ENCODE data around the gene SLC17A5.

Gene SLC17A5, protein sequence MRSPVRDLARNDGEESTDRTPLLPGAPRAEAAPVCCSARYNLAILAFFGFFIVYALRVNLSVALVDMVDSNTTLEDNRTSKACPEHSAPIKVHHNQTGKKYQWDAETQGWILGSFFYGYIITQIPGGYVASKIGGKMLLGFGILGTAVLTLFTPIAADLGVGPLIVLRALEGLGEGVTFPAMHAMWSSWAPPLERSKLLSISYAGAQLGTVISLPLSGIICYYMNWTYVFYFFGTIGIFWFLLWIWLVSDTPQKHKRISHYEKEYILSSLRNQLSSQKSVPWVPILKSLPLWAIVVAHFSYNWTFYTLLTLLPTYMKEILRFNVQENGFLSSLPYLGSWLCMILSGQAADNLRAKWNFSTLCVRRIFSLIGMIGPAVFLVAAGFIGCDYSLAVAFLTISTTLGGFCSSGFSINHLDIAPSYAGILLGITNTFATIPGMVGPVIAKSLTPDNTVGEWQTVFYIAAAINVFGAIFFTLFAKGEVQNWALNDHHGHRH

DNA sequence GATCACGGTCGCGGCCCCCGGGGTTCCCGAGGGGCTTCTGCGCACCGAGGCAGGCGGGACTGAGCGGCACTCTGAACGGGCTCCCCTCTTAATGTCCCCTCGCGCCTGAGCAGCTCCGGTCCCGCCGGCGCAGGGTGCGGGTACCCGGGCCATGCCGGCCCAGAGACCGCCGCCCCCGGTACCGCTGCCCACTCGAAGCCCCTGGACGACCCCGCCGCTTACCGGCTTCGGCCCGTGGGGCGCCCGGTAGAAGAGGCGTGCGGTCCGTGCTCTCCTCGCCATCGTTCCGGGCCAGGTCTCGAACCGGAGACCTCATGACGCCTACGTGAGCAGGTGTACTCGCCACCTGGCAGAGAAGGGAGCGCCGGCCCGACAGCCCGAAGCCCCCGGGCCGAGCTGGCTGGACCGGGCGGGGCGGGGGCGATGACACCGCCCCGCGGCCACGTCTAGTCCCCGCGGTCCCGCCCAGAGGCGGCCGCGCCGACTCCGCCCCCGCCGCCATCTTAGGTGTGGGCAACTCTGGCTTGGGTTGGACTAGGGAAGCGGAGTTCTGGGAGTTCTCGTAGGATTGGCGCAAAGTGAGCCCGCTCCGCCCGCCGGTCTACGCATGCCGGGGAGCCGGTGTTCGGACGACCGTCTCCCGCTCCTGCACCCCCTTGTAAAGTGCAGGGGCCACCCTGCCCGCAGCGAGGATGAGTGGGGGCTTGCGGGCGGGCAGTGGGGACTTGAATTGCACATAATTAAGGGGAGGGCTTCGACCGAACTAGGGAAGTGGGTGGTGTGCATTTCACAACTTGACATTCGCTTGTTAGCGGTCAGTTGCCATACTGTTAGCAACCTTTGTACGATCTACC lies at the start of gene SLC17A5:
Gene SLC17A5, minus strand, starts transcription at position 422 of the 854 bp plus-strand sequence. Its CDS starts 106 bp downstream, at position 316.
- H3K36me3 ChIP-seq (ENCODE audit: control insufficient read depth, insufficient read depth, low read length): no peaks in the 10 kb centered on the region
- peaks cover 8% of the 10 kb centered on the region for H3K4me1 ChIP-seq (ENCODE audit: control insufficient read depth, insufficient read depth, low read length)
- no peaks in the 10 kb centered on the region for H3K9me3 ChIP-seq (ENCODE audit: control insufficient read depth, insufficient read depth, low read length)
- H3K4me3 ChIP-seq (ENCODE audit: low read depth, low read length): peak within 1 kb of the TSS; percentile 76
- H3K9ac ChIP-seq (ENCODE audit: low read depth, low read length): peak within 1 kb of the TSS; percentile 74
- no peaks in the 10 kb centered on the region for H3K27me3 ChIP-seq (ENCODE audit: control insufficient read depth, insufficient read depth, low read length)

DNA sequence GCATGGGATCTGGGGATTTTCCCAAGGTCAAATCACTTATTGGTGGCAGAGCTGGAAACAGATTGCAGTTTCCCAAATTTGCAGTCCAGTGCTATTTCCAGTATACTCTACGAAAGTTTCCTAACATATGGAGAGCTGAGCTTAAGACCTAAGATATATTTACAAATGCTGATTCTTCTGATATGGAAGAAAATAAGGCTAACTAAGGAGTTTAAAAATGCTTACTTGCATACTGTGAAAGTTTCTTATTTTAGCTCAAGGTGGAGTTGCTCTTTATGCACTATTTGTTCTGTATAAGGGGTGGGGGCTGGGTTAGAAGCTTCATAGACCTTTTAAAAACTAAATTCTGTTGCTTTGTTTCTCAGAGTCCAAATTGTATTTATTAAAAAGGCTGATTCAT lies 49.7 kb upstream of the SLC17A5 start:
- H3K4me1 ChIP-seq (ENCODE audit: control insufficient read depth, insufficient read depth, low read length): peaks cover 2% of the 10 kb centered on the region
- H3K4me3 ChIP-seq (ENCODE audit: low read depth, low read length): no peak overlapping the region
- no peaks in the 10 kb centered on the region for H3K27me3 ChIP-seq (ENCODE audit: control insufficient read depth, insufficient read depth, low read length)
- no peak overlapping the region for H3K9ac ChIP-seq (ENCODE audit: low read depth, low read length)
- H3K9me3 ChIP-seq (ENCODE audit: control insufficient read depth, insufficient read depth, low read length): no peaks in the 10 kb centered on the region
- H3K36me3 ChIP-seq (ENCODE audit: control insufficient read depth, insufficient read depth, low read length): no peaks in the 10 kb centered on the region

DNA sequence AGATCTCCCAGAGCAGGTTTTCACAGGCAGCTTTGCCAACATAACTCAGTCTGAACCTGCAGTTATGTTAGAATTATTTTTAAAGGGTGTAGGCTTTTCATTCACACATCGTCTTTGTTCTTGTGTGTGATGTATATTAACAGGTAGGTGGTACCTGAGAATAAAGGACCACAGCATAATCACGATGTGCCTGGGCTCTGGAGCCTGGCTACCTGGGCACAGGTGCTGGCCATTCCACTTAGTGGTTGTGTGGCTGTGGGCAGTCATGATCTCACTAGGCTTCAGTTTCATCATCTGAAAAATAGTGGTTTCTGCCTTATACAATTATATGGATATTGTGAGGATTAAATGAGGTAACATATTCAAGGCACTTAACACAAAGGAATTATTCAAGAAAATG lies 48.7 kb upstream of the SLC17A5 start:
- H3K9me3 ChIP-seq (ENCODE audit: control insufficient read depth, insufficient read depth, low read length): no peaks in the 10 kb centered on the region
- peaks cover 2% of the 10 kb centered on the region for H3K4me1 ChIP-seq (ENCODE audit: control insufficient read depth, insufficient read depth, low read length)
- no peaks in the 10 kb centered on the region for H3K27me3 ChIP-seq (ENCODE audit: control insufficient read depth, insufficient read depth, low read length)
- no peaks in the 10 kb centered on the region for H3K36me3 ChIP-seq (ENCODE audit: control insufficient read depth, insufficient read depth, low read length)
- H3K9ac ChIP-seq (ENCODE audit: low read depth, low read length): no peak overlapping the region
- no peak overlapping the region for H3K4me3 ChIP-seq (ENCODE audit: low read depth, low read length)

DNA sequence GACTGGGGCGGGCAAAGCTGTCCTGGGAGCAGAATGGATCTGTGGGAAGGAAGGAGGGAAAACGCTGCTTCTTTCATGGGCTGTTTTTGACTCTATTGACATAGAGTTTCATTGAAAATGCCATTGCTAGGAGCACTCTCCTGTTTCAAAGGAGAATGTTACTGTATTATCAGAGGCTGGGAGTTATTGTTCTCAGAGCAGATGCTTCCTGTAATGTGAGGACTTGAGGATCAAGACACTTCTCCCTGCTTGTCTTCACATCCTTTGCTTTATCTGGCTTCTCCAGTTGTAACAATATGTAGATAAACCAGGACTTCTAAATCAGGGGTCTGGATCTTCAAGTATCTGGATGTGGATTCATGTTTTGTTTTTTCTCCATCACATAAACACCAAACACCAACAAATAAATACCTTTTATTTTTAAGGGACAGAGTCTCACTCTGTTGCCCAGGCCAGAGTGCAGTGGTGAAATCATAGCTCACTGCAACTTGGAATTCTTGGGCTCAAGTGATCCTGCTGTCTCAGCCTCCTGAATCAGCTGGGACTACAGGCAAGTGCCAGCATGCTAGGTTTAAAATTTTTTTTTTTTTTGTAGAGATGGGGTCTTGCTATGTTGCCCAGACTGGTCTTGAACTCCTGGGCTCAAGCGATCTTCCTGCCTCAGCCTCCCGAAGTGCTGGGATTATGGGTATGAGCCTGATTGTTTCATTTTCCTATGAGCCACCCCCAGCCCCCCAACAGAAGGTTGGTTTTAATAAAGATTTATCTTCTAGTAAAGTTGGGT lies 46.1 kb upstream of the SLC17A5 start:
- H3K36me3 ChIP-seq (ENCODE audit: control insufficient read depth, insufficient read depth, low read length): no peaks in the 10 kb centered on the region
- H3K9ac ChIP-seq (ENCODE audit: low read depth, low read length): no peak overlapping the region
- no peak overlapping the region for H3K4me3 ChIP-seq (ENCODE audit: low read depth, low read length)
- H3K9me3 ChIP-seq (ENCODE audit: control insufficient read depth, insufficient read depth, low read length): no peaks in the 10 kb centered on the region
- peaks cover 4% of the 10 kb centered on the region for H3K27me3 ChIP-seq (ENCODE audit: control insufficient read depth, insufficient read depth, low read length)
- peaks cover 8% of the 10 kb centered on the region for H3K4me1 ChIP-seq (ENCODE audit: control insufficient read depth, insufficient read depth, low read length)

DNA sequence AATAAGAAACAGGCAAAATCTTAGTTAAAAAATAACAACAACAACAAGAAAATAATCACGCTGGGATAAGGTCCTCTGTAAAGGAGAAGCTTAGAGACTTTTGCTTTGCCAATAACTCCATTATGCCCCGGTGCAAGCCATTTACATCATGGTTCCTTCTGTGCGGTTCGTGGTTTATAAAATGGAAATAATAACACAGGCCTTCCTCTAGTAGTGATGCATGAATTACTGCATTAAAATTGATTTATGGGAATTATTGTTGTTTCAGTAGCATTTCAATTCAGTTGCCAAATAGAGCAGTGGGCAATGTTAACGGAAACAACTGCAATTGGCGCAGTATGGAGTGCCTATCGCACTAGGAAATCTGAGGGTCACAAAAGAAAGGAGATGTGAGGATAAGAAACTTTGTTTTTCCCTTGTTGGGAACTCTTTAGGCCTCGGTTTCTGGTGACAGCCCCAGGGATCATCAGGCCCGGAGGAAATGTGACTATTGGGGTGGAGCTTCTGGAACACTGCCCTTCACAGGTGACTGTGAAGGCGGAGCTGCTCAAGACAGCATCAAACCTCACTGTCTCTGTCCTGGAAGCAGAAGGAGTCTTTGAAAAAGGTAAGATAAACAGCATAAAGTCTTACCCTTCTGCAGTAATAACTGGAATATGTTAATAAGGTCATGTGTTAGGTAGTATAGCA lies 43.3 kb upstream of the SLC17A5 start:
- peaks cover 9% of the 10 kb centered on the region for H3K27me3 ChIP-seq (ENCODE audit: control insufficient read depth, insufficient read depth, low read length)
- H3K9me3 ChIP-seq (ENCODE audit: control insufficient read depth, insufficient read depth, low read length): no peaks in the 10 kb centered on the region
- H3K4me3 ChIP-seq (ENCODE audit: low read depth, low read length): no peak overlapping the region
- H3K36me3 ChIP-seq (ENCODE audit: control insufficient read depth, insufficient read depth, low read length): no peaks in the 10 kb centered on the region
- H3K9ac ChIP-seq (ENCODE audit: low read depth, low read length): no peak overlapping the region
- peaks cover 7% of the 10 kb centered on the region for H3K4me1 ChIP-seq (ENCODE audit: control insufficient read depth, insufficient read depth, low read length)

DNA sequence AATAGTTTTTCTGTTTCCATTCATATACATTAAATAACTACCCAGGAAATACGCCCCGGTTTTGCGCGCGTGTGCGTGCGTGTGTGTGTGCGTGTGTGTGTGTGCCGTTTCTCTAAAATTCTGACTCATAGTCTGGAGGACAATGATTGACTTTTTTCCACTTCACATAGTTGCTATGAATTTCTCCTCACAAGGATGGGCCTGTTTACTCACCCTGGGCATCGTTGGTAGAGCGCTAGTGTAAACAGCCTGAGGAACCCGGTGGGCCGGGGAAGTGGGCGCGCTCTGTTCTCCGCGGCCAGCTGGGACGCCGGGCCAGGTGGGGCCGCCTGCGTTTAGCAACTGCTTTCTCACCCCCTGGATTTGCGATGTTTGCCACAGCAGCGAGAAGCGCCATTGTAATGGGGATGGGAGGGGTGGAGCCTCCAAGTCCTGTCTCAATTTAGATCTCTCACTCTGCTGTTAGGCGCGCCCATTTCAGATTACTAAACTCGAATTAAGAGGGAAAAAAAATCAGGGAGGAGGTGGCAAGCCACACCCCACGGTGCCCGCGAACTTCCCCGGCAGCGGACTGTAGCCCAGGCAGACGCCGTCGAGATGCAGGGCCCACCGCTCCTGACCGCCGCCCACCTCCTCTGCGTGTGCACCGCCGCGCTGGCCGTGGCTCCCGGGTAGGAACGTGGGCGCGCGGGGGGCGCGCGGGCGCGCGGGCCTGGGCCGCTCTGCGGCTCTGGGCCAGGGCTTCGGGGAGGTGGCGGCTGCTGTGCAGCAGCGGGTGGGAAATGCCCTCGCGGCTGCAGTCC lies 42.0 kb upstream of the SLC17A5 start, which contains the start of gene CD109:
Gene CD109, plus strand, starts transcription at position 585 of the 803 bp plus-strand sequence. Its CDS starts 13 bp downstream, at position 598.
- Histone ChIP-seq H3K9ac (ENCODE audit: low read depth, low read length) (peak within 1 kb of the TSS; percentile 32), H3K4me1 (ENCODE audit: control insufficient read depth, insufficient read depth, low read length) (peaks cover 7% of the 10 kb centered on the region), H3K4me3 (ENCODE audit: low read depth, low read length) (peak within 1 kb of the TSS; percentile 69), H3K9me3 (ENCODE audit: control insufficient read depth, insufficient read depth, low read length) (no peaks in the 10 kb centered on the region), H3K36me3 (ENCODE audit: control insufficient read depth, insufficient read depth, low read length) (no peaks in the 10 kb centered on the region), H3K27me3 (ENCODE audit: control insufficient read depth, insufficient read depth, low read length) (peaks cover 9% of the 10 kb centered on the region)

DNA sequence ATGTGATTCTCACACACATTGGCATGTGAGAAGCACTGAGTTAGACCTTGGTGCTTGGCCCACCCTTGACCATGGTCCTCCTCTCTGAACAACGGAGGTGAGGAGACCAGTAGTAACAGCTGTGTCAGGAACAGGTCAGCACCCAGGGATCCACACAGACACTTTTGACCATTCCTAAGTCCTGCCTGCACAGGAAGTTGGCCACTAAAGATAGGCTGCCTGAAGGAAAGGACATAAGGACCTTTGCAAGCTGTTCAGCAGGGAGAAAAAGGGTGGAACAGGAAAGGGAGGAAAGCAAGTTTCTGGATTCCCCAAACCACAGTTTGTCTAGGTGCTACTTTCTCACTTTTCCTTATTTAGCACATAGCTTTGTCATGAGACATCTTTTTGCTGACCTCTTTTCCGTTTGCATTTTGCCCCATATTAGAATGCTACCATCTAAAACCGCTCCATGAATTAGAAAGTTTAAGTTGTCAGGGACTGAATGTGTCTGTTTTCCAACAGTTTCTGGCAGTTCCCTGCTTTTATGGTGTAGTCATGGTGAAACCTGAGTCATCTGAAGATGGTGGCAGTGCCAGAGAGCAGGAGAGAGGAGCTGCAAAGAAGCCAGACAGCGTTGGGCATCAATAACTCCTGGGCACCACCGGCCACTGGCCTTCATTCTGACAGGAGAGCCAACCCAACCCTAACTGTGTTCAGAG lies 41.1 kb upstream of the SLC17A5 start:
- Histone ChIP-seq H3K9me3 (ENCODE audit: control insufficient read depth, insufficient read depth, low read length) (no peaks in the 10 kb centered on the region), H3K27me3 (ENCODE audit: control insufficient read depth, insufficient read depth, low read length) (peaks cover 9% of the 10 kb centered on the region), H3K4me1 (ENCODE audit: control insufficient read depth, insufficient read depth, low read length) (peaks cover 7% of the 10 kb centered on the region), H3K9ac (ENCODE audit: low read depth, low read length) (no peak overlapping the region), H3K36me3 (ENCODE audit: control insufficient read depth, insufficient read depth, low read length) (no peaks in the 10 kb centered on the region), H3K4me3 (ENCODE audit: low read depth, low read length) (peak overlapping the region; percentile 69)

DNA sequence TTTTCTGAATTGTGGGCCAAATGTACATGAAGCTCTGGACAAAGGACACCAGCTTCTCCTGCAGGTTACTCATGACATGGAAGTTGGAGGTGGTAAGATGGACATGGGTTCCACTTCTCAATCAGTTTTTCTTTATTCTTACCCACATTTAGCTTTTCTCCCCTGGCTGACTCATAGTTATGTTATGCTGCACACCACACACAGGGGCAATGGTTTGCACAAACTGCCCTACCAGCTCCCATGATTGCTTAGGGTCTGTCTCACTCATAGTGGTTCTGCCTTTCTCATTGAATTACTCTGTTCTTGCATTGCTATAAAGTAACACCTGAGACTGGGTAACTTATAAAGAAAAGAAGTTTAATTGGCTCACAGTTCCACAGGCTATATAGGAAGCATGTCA lies 37.7 kb upstream of the SLC17A5 start:
- no peak overlapping the region for H3K9ac ChIP-seq (ENCODE audit: low read depth, low read length)
- H3K4me3 ChIP-seq (ENCODE audit: low read depth, low read length): no peak overlapping the region
- H3K27me3 ChIP-seq (ENCODE audit: control insufficient read depth, insufficient read depth, low read length): peaks cover 9% of the 10 kb centered on the region
- no peaks in the 10 kb centered on the region for H3K36me3 ChIP-seq (ENCODE audit: control insufficient read depth, insufficient read depth, low read length)
- H3K4me1 ChIP-seq (ENCODE audit: control insufficient read depth, insufficient read depth, low read length): peaks cover 6% of the 10 kb centered on the region
- no peaks in the 10 kb centered on the region for H3K9me3 ChIP-seq (ENCODE audit: control insufficient read depth, insufficient read depth, low read length)

DNA sequence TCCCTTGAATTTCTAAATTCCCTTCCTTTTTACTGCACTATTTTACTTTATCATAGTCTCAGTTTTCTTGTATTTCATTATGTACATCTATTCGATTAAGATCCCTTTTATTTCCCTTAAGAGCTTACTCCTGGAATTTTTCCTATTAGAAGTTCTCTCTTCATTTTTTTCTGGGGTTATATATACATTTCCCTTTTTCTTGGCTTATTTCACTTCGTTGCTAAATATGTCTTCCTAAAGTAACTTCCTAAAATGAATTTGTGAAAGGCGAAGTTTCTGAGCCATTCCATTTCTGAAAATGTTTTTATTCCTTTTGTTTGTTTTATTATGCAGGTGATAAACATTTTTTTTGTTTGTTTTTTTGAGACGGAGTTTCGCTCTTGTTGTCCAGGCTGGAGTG lies 36.3 kb upstream of the SLC17A5 start:
- H3K27me3 ChIP-seq (ENCODE audit: control insufficient read depth, insufficient read depth, low read length): peaks cover 7% of the 10 kb centered on the region
- no peaks in the 10 kb centered on the region for H3K9me3 ChIP-seq (ENCODE audit: control insufficient read depth, insufficient read depth, low read length)
- peaks cover 3% of the 10 kb centered on the region for H3K4me1 ChIP-seq (ENCODE audit: control insufficient read depth, insufficient read depth, low read length)
- H3K4me3 ChIP-seq (ENCODE audit: low read depth, low read length): no peak overlapping the region
- no peak overlapping the region for H3K9ac ChIP-seq (ENCODE audit: low read depth, low read length)
- H3K36me3 ChIP-seq (ENCODE audit: control insufficient read depth, insufficient read depth, low read length): no peaks in the 10 kb centered on the region

DNA sequence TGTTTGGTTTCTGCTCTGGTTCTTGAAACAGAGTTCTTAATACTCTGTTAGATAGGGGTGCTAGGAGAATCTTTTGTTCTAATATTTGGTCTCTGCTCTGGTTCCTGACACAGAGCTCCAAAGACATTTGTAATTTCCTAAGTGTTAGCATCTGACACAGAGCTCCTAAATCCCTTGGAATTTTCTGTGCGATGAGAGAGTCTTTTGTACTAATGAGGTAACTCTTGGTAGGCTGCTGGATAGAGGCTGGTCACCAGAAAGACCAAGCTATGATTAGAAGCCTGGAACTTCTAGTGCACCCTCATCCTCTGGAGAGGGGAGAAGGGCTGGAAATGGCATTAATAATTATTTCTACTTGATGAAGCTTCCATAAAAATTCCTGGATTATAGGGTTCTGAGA lies 34.6 kb upstream of the SLC17A5 start:
- Histone ChIP-seq H3K9me3 (ENCODE audit: control insufficient read depth, insufficient read depth, low read length) (no peaks in the 10 kb centered on the region), H3K36me3 (ENCODE audit: control insufficient read depth, insufficient read depth, low read length) (no peaks in the 10 kb centered on the region), H3K4me3 (ENCODE audit: low read depth, low read length) (no peak overlapping the region), H3K9ac (ENCODE audit: low read depth, low read length) (no peak overlapping the region), H3K27me3 (ENCODE audit: control insufficient read depth, insufficient read depth, low read length) (no peaks in the 10 kb centered on the region), H3K4me1 (ENCODE audit: control insufficient read depth, insufficient read depth, low read length) (no peaks in the 10 kb centered on the region)

Measured in iPS-15b (cell line).